Measurements from ENCODE around the gene SNPH.

DNA sequence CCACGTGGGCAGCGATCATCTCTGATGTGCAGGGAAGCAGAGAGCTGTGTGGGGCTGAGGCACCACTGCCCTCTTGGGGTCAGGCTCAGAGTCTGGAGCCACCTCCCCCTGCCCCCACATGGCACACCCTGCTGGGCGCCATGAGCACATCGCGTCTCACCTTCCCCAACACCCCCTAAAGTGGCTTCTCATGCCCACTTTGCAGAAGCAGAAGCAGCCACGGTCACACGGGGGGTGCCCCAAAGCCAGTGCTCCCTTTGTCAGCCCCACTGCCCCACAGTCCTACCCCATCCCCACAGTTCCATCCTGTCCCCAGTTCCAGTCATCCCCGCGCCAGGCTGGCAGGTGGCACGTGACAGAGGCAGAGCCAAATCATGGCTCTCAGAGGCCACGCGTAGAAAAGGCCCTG lies 43.3 kb downstream of the SNPH start:
- TF ChIP-seq, protein P1, sequence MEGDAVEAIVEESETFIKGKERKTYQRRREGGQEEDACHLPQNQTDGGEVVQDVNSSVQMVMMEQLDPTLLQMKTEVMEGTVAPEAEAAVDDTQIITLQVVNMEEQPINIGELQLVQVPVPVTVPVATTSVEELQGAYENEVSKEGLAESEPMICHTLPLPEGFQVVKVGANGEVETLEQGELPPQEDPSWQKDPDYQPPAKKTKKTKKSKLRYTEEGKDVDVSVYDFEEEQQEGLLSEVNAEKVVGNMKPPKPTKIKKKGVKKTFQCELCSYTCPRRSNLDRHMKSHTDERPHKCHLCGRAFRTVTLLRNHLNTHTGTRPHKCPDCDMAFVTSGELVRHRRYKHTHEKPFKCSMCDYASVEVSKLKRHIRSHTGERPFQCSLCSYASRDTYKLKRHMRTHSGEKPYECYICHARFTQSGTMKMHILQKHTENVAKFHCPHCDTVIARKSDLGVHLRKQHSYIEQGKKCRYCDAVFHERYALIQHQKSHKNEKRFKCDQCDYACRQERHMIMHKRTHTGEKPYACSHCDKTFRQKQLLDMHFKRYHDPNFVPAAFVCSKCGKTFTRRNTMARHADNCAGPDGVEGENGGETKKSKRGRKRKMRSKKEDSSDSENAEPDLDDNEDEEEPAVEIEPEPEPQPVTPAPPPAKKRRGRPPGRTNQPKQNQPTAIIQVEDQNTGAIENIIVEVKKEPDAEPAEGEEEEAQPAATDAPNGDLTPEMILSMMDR (IDR thresholded peaks at IDR 0.05), result no peak
- no peak for TF ChIP-seq ZFX (IDR thresholded peaks at IDR 0.05; ENCODE audit: borderline replicate concordance)
